ENCODE results near the gene PTBP3.
A peak's percentile ranks its signal among the peaks of the same experiment; 100 is the strongest.

Gene PTBP3

GRCh38 chr9:112252194-112252593 lies 81.2 kb downstream of the PTBP3 start:
- in situ Hi-C loops (cut with MboI; ENCODE audit: low sequenced_read_pairs, unreplicated experiment), result no loop called here
- no peak for DNase-seq (ENCODE audit: low spot score)

GRCh38 chr9:112249277-112249676 lies 84.1 kb downstream of the PTBP3 start:
- TF ChIP-seq CTCF (IDR thresholded peaks at IDR 0.05; ENCODE audit: borderline replicate concordance, control extremely low read depth, extremely low read depth, insufficient read depth, missing control alignments), result no peak
- in situ Hi-C loops (cut with MboI; ENCODE audit: low sequenced_read_pairs, unreplicated experiment), result no loop called here
- peak; percentile 41 for DNase-seq (ENCODE audit: low spot score)

More at GRCh38 chr9:112252194-112252593, 81.2 kb downstream of the PTBP3 start:
- TF ChIP-seq CTCF (IDR thresholded peaks at IDR 0.05; ENCODE audit: borderline replicate concordance, control extremely low read depth, extremely low read depth, insufficient read depth, missing control alignments), result no peak

GRCh38 chr9:112248722-112249121 lies 84.7 kb downstream of the PTBP3 start:
- no peak for DNase-seq (ENCODE audit: low spot score)
- TF ChIP-seq CTCF (IDR thresholded peaks at IDR 0.05; ENCODE audit: borderline replicate concordance, control extremely low read depth, extremely low read depth, insufficient read depth, missing control alignments), result no peak
- in situ Hi-C loops (cut with MboI; ENCODE audit: low sequenced_read_pairs, unreplicated experiment), result no loop called here

GRCh38 chr9:112247090-112247489 lies 86.3 kb downstream of the PTBP3 start:
- no peak for DNase-seq (ENCODE audit: low spot score)
- in situ Hi-C loops (cut with MboI; ENCODE audit: low sequenced_read_pairs, unreplicated experiment), result no loop called here
- no peak for TF ChIP-seq CTCF (IDR thresholded peaks at IDR 0.05; ENCODE audit: borderline replicate concordance, control extremely low read depth, extremely low read depth, insufficient read depth, missing control alignments)

- no peak for TF ChIP-seq CTCF (IDR thresholded peaks at IDR 0.05; ENCODE audit: borderline replicate concordance, control extremely low read depth, extremely low read depth, insufficient read depth, missing control alignments)
- in situ Hi-C loops (cut with MboI; ENCODE audit: low sequenced_read_pairs, unreplicated experiment), result no loop called here
- DNase-seq (ENCODE audit: low spot score), result no peak
Observed at GRCh38 chr9:112245126-112245525, 88.3 kb downstream of the PTBP3 start.

GRCh38 chr9:112242147-112242804 lies 91.1 kb downstream of the PTBP3 start:
- no peak for TF ChIP-seq CTCF (IDR thresholded peaks at IDR 0.05; ENCODE audit: borderline replicate concordance, control extremely low read depth, extremely low read depth, insufficient read depth, missing control alignments)
- in situ Hi-C loops (cut with MboI; ENCODE audit: low sequenced_read_pairs, unreplicated experiment), result no loop called here
- DNase-seq (ENCODE audit: low spot score), result no peak

Measured in GM13976 (cell line).